IMR-90 (cell line): ENCODE results near the gene STMN1. TPM values are rescaled to one million over a fixed set of nuclear protein-coding genes. Genes with fewer than 3 reads are reported as not detected.

Experiments used
- ATAC-seq: fragments of 200-7000 bp; cut with Tn5 transposase; 2 replicates; pipeline ENCODE4 v1.9.1; 2020; ENCODE audit warnings: low read depth, mild to moderate bottlenecking, moderate library complexity
- BruUV-seq: library from RNA; stranded (reverse); fragments of 400-500 nt; replicated peaks from 2 replicates; lab custom pipeline; 2021; lab: Mats Ljungman, UMichigan
- CTCF ChIA-PET: fragments of 300-600 bp; formaldehyde crosslinking; extraction: SDS; loops from one replicate; lab custom pipeline; 2021; ENCODE audit warnings: antibody characterized with exemption; lab: Yijun Ruan, JAX
- POLR2A ChIA-PET: fragments of 300-600 bp; sonication (Branson Sonifier 250); formaldehyde crosslinking; loops from one replicate; lab custom pipeline; 2022; ENCODE audit warnings: antibody characterized with exemption; ENCODE audit not compliant: unreplicated experiment; lab: Charles Lee
- DNase-seq: peaks from one replicate; pipeline ENCODE4 v3.0.0; 2013
- H2AFZ ChIP-seq: replicated peaks from 2 replicates; pipeline ENCODE3; 2013; ENCODE audit warnings: low read length, mild to moderate bottlenecking; ENCODE audit not compliant: poor library complexity
- H2AK5ac ChIP-seq: 2 replicates; pipeline ENCODE4 v1.6.1; 2013; ENCODE audit warnings: low read depth, low read length, inconsistent platforms
- H2AK9ac ChIP-seq: replicated peaks from 2 replicates; pipeline ENCODE3; 2013; ENCODE audit warnings: mild to moderate bottlenecking, low read depth, low read length, moderate library complexity; ENCODE audit not compliant: poor library complexity
- H2BK120ac ChIP-seq: 2 replicates; pipeline ENCODE4 v1.6.1; 2013; ENCODE audit warnings: low read depth, low read length, inconsistent platforms
- H2BK15ac ChIP-seq: 3 replicates; pipeline ENCODE4 v1.6.1; 2013; ENCODE audit warnings: low read depth, low read length, inconsistent platforms
- H2BK20ac ChIP-seq: 2 replicates; pipeline ENCODE4 v1.6.1; 2013; ENCODE audit warnings: low read depth, mild to moderate bottlenecking, inconsistent platforms, low read length, moderate library complexity
- H2BK5ac ChIP-seq: 2 replicates; pipeline ENCODE4 v1.6.1; 2013; ENCODE audit warnings: mild to moderate bottlenecking, low read depth, low read length, inconsistent platforms; ENCODE audit not compliant: poor library complexity, severe bottlenecking
- H3K14ac ChIP-seq: replicated peaks from 2 replicates; pipeline ENCODE4 v1.6.1; 2013; ENCODE audit warnings: low read depth, low read length, inconsistent platforms
- H3K18ac ChIP-seq: 2 replicates; pipeline ENCODE4 v1.6.1; 2013; ENCODE audit warnings: low read depth, low read length, control low read depth
- H3K23ac ChIP-seq: 2 replicates; pipeline ENCODE4 v1.6.1; 2013; ENCODE audit warnings: low read depth, low read length, inconsistent platforms
- H3K27ac ChIP-seq: 2 replicates; pipeline ENCODE4 v1.5.1; 2013; ENCODE audit warnings: mild to moderate bottlenecking, control low read depth, low read length; ENCODE audit not compliant: insufficient read depth
- H3K27me3 ChIP-seq: 2 replicates; pipeline ENCODE4 v1.6.1; 2013; ENCODE audit warnings: low read length; ENCODE audit not compliant: control insufficient read depth, insufficient read depth
- H3K36me3 ChIP-seq: 2 replicates; pipeline ENCODE4 v1.6.1; 2013; ENCODE audit warnings: low read length, mixed read lengths; ENCODE audit not compliant: control insufficient read depth, insufficient read depth
- H3K4ac ChIP-seq: 2 replicates; pipeline ENCODE4 v1.6.1; 2013; ENCODE audit warnings: low read depth, low read length, inconsistent platforms
- H3K4me1 ChIP-seq: 2 replicates; pipeline ENCODE4 v1.6.1; 2013; ENCODE audit warnings: low read length, mixed read lengths; ENCODE audit not compliant: control insufficient read depth, insufficient read depth
- H3K4me2 ChIP-seq: 2 replicates; pipeline ENCODE4 v1.6.1; 2013; ENCODE audit warnings: low read depth, mild to moderate bottlenecking, control low read depth, low read length, moderate library complexity
- H3K4me3 ChIP-seq: 2 replicates; pipeline ENCODE4 v1.5.1; 2013; ENCODE audit warnings: low read depth, mild to moderate bottlenecking, control low read depth, low read length, moderate library complexity; ENCODE audit not compliant: insufficient read depth
- H3K56ac ChIP-seq: 2 replicates; pipeline ENCODE4 v1.6.1; 2013; ENCODE audit warnings: low read length, inconsistent platforms; ENCODE audit not compliant: insufficient read depth; ENCODE audit errors: extremely low read depth
- H3K79me1 ChIP-seq, 2 experiments: 2 replicates each; pipeline ENCODE4 v1.6.1; 2013; ENCODE audit warnings: low read length in 2 of 2, inconsistent platforms in 1 of 2, low read depth in 1 of 2
- H3K9ac ChIP-seq: 2 replicates; pipeline ENCODE4 v1.6.1; 2013; ENCODE audit warnings: low read depth, low read length, control low read depth
- H3K9me1 ChIP-seq: 2 replicates; pipeline ENCODE4 v1.6.1; 2013; ENCODE audit warnings: low read length, inconsistent platforms; ENCODE audit not compliant: insufficient read depth
- H3K9me3 ChIP-seq: 2 replicates; pipeline ENCODE4 v1.6.1; 2013; ENCODE audit warnings: low read length; ENCODE audit not compliant: control insufficient read depth, insufficient read depth
- H4K20me1 ChIP-seq: 2 replicates; pipeline ENCODE4 v1.6.1; 2013; ENCODE audit warnings: low read length, inconsistent platforms; ENCODE audit not compliant: insufficient read depth
- H4K5ac ChIP-seq: 2 replicates; pipeline ENCODE4 v1.6.1; 2013; ENCODE audit warnings: mild to moderate bottlenecking, low read depth, low read length, control low read depth
- H4K8ac ChIP-seq, 2 experiments: 2 replicates each; pipeline ENCODE4 v1.6.1; 2013; ENCODE audit warnings: low read depth in 2 of 2, low read length in 2 of 2, control low read depth in 1 of 2, inconsistent platforms in 1 of 2
- H4K91ac ChIP-seq: 2 replicates; pipeline ENCODE4 v1.6.1; 2013; ENCODE audit warnings: low read depth, low read length, inconsistent platforms; ENCODE audit not compliant: insufficient read depth
- BHLHE40 ChIP-seq: fragments of 150-350 bp; IDR thresholded peaks from 2 replicates; pipeline ENCODE4 v1.6.1; 2016; ENCODE audit warnings: mild to moderate bottlenecking, low read depth, low read length
- CEBPB ChIP-seq: IDR thresholded peaks from 2 replicates; pipeline ENCODE4 v1.6.1; 2012; ENCODE audit warnings: low read depth, low read length, improper control_type of control experiment
- CHD1 ChIP-seq: IDR thresholded peaks from 2 replicates; pipeline ENCODE4 v1.6.1; 2012; ENCODE audit warnings: low read depth, low read length, improper control_type of control experiment
- FOS ChIP-seq: fragments of 150-350 bp; IDR thresholded peaks from 2 replicates; pipeline ENCODE4 v1.6.1; 2016; ENCODE audit warnings: low read depth, low read length
- MAFK ChIP-seq: IDR thresholded peaks from 2 replicates; pipeline ENCODE4 v1.6.1; 2012; ENCODE audit warnings: low read depth, low read length, improper control_type of control experiment
- MAZ ChIP-seq: IDR thresholded peaks from 2 replicates; pipeline ENCODE4 v1.6.1; 2012; ENCODE audit warnings: low read depth, mild to moderate bottlenecking, low read length, improper control_type of control experiment, moderate library complexity, borderline replicate concordance
- MXI1 ChIP-seq: IDR thresholded peaks from 2 replicates; pipeline ENCODE4 v1.6.1; 2012; ENCODE audit warnings: low read depth, mild to moderate bottlenecking, low read length, moderate library complexity, borderline replicate concordance
- NFE2L2 ChIP-seq: fragments of 150-350 bp; IDR thresholded peaks from 2 replicates; pipeline ENCODE4 v1.6.1; 2016; ENCODE audit warnings: low read depth, mild to moderate bottlenecking, low read length
- POLR2A ChIP-seq: IDR thresholded peaks from 2 replicates; pipeline ENCODE4 v1.6.1; 2012; ENCODE audit warnings: mild to moderate bottlenecking, low read depth, low read length
- RAD21 ChIP-seq: IDR thresholded peaks from 2 replicates; pipeline ENCODE4 v1.6.1; 2012; ENCODE audit warnings: low read length, improper control_type of control experiment
- RCOR1 ChIP-seq: IDR thresholded peaks from 2 replicates; pipeline ENCODE4 v1.6.1; 2012; ENCODE audit warnings: mild to moderate bottlenecking, low read length, improper control_type of control experiment; ENCODE audit not compliant: insufficient replicate concordance
- RFX5 ChIP-seq: IDR thresholded peaks from 2 replicates; pipeline ENCODE4 v1.8.0; 2012; ENCODE audit warnings: low read depth, mild to moderate bottlenecking, low read length, moderate library complexity
- SMC3 ChIP-seq: fragments of 150-350 bp; IDR thresholded peaks from 2 replicates; pipeline ENCODE4 v1.6.1; 2016; ENCODE audit warnings: low read depth, mild to moderate bottlenecking, antibody characterized with exemption, low read length, moderate library complexity
- WGBS, 2 experiments: methylation state at CpG; one replicate each; pipeline versions ENCODE4 v1.1.5 to v1.1.7; 2013; ENCODE audit warnings: missing lambda C conversion rate in 2 of 2; ENCODE audit not compliant: insufficient read length in 1 of 2; ENCODE audit errors: extremely low coverage in 2 of 2; 5-methylcytosine and 5-hydroxymethylcytosine counted together
- dilution Hi-C: fragments of 300-500 bp; cut with HindIII; formaldehyde crosslinking; loops from one replicate; pipeline ENCODE4 v1.14.3; 2018; ENCODE audit warnings: low sequenced_read_pairs; ENCODE audit not compliant: unreplicated experiment
- in situ Hi-C: fragments of 300-500 bp; cut with MboI; formaldehyde crosslinking; loops from 3 replicates; pipeline ENCODE4 v1.14.3; 2019; ENCODE audit warnings: low sequenced_read_pairs, inconsistent platforms, mixed read lengths
- intact Hi-C: fragments of 100-400 bp; cut with micrococcal nuclease; formaldehyde crosslinking; loops from 2 replicates; pipeline ENCODE4 v1.10.0; 2022
- polyA plus RNA-seq, 3 experiments: library from polyadenylated mRNA; depleted of rRNA; stranded (reverse); fragments of >200 nt; gene quantifications; 2 replicates each; pipeline ENCODE4 v1.2.3, GENCODE V29; 2012; ENCODE audit warnings: low replicate concordance in 1 of 3
- total RNA-seq: library from RNA; depleted of rRNA; stranded (reverse); fragments of >200 nt; gene quantifications from 2 replicates; pipeline ENCODE4 v1.2.3, GENCODE V29; 2012
- TF ChIP-seq, protein P1 (sequence below): fragments of 150-350 bp; IDR thresholded peaks from 2 replicates; pipeline ENCODE4 v1.6.1; 2016; ENCODE audit warnings: low read depth, mild to moderate bottlenecking, low read length, moderate library complexity, borderline replicate concordance
- TF ChIP-seq, protein P2 (sequence below): fragments of 150-350 bp; IDR thresholded peaks from 2 replicates; pipeline ENCODE4 v1.6.1; 2017; ENCODE audit warnings: mild to moderate bottlenecking, antibody characterized with exemption, low read length, low read depth
- TF ChIP-seq, protein P3 (sequence below): conservative IDR thresholded peaks from 2 replicates; pipeline ENCODE4 v1.5.1; 2012; ENCODE audit warnings: mild to moderate bottlenecking, low read depth, low read length, improper control_type of control experiment

Gene STMN1
- total and polyA plus RNA-seq, 2 of the 4 experiments (the other 2 are of a cell fraction): 93.0 to 273 TPM

DNA sequence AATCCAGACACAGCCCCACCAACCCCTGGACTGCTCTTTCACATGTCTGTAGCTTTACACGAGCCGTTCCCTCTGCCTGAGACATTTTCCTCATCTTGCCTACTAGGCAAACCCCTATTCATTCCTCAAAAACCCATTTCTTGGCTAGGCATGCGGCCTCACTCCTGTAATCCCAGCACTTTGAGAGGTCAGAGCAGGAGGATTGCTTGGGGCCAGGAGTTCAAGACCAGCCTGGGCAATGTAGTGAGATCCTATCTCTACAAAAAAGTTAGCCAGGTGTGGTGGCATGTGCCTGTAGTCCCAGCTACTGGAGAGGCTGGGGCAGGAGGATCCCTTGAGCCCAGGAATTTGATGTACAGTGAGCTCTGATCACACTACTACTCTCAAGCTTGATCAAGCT is 41.8 kb downstream of the STMN1 start:
- no peak overlapping the region for H4K5ac ChIP-seq
- ATAC-seq (no peak), DNase-seq (no peak)
- no peak overlapping the region for H4K91ac ChIP-seq
- H3K36me3 ChIP-seq: peaks cover 29% of the 10 kb centered on the region
- ChIA-PET POLR2A (interaction anchor here (0.7 kb wide), 1 partner anchor 44 kb away, joined by 4 read pairs; no protein-coding TSS in a partner anchor), CTCF (no interaction called here)
- H3K27ac ChIP-seq: no peak overlapping the region
- in situ Hi-C loops (no loop called here), dilution Hi-C loops (no loop called here), intact Hi-C loops (no loop called here)
- H2BK120ac ChIP-seq: no peak overlapping the region
- no peak overlapping the region for H3K56ac ChIP-seq
- no peak overlapping the region for H2BK15ac ChIP-seq
- H3K14ac ChIP-seq: no peak overlapping the region
- H3K18ac ChIP-seq: no peak overlapping the region
- H3K4me2 ChIP-seq: no peak overlapping the region
- TF ChIP-seq, protein P1, sequence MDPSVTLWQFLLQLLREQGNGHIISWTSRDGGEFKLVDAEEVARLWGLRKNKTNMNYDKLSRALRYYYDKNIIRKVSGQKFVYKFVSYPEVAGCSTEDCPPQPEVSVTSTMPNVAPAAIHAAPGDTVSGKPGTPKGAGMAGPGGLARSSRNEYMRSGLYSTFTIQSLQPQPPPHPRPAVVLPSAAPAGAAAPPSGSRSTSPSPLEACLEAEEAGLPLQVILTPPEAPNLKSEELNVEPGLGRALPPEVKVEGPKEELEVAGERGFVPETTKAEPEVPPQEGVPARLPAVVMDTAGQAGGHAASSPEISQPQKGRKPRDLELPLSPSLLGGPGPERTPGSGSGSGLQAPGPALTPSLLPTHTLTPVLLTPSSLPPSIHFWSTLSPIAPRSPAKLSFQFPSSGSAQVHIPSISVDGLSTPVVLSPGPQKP: no peak
- TF ChIP-seq, protein P2, sequence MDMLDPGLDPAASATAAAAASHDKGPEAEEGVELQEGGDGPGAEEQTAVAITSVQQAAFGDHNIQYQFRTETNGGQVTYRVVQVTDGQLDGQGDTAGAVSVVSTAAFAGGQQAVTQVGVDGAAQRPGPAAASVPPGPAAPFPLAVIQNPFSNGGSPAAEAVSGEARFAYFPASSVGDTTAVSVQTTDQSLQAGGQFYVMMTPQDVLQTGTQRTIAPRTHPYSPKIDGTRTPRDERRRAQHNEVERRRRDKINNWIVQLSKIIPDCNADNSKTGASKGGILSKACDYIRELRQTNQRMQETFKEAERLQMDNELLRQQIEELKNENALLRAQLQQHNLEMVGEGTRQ: no peak
- TF ChIP-seq CEBPB (no peak), RAD21 (no peak), CHD1 (no peak), MAFK (no peak), NFE2L2 (no peak), MXI1 (no peak), SMC3 (no peak), BHLHE40 (no peak), FOS (no peak), MAZ (no peak), RCOR1 (no peak), RFX5 (no peak), POLR2A (no peak)
- TF ChIP-seq, protein P3, sequence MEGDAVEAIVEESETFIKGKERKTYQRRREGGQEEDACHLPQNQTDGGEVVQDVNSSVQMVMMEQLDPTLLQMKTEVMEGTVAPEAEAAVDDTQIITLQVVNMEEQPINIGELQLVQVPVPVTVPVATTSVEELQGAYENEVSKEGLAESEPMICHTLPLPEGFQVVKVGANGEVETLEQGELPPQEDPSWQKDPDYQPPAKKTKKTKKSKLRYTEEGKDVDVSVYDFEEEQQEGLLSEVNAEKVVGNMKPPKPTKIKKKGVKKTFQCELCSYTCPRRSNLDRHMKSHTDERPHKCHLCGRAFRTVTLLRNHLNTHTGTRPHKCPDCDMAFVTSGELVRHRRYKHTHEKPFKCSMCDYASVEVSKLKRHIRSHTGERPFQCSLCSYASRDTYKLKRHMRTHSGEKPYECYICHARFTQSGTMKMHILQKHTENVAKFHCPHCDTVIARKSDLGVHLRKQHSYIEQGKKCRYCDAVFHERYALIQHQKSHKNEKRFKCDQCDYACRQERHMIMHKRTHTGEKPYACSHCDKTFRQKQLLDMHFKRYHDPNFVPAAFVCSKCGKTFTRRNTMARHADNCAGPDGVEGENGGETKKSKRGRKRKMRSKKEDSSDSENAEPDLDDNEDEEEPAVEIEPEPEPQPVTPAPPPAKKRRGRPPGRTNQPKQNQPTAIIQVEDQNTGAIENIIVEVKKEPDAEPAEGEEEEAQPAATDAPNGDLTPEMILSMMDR: no peak
- no peak overlapping the region for H3K23ac ChIP-seq
- no peak overlapping the region for H2AFZ ChIP-seq
- H3K27me3 ChIP-seq: no peaks in the 10 kb centered on the region
- H2AK5ac ChIP-seq: no peak overlapping the region
- no peaks in the 10 kb centered on the region; the same call in 1 of the 2 replicates for H3K4me1 ChIP-seq
- H2BK20ac ChIP-seq: no peak overlapping the region
- 40% methylated on average over 2 of the region's 3 CpGs; no CpG with 5 or more reads in 1 of the 2 experiments for WGBS, 2 experiments
- no peak overlapping the region for H2BK5ac ChIP-seq
- H3K4ac ChIP-seq: no peak overlapping the region
- no peak overlapping the region for H3K9ac ChIP-seq
- H3K79me1 ChIP-seq: peaks cover 6 to 24% of the 10 kb centered on the region in 2 experiments; a peak in 2 of 4 replicates
- no peak overlapping the region for H3K4me3 ChIP-seq
- H3K9me3 ChIP-seq: no peaks in the 10 kb centered on the region
- H2AK9ac ChIP-seq: no peak overlapping the region
- peaks cover 4% of the 10 kb centered on the region for H3K9me1 ChIP-seq
- peaks cover 5% of the 10 kb centered on the region; the same call in 1 of the 2 replicates for H4K20me1 ChIP-seq
- no TSS peak for BruUV-seq
- no peak overlapping the region for H4K8ac ChIP-seq
